Stimulated activated CD4-positive, alpha-beta T cell treated with anti-CD3 and anti-CD28 coated beads, Interleukin-2, amount 100 ng/mL, for 48 hours (primary cell): ENCODE data around the gene SMYD3.

ENCODE experiments used
- DNase-seq, 2 donors: peaks; one replicate each; pipeline ENCODE4 v3.0.0-alpha.2; 2020

SMYD3 gene

GRCh38 chr1:246267426-246267825, 239.7 kb downstream of the SMYD3 start:
- DNase-seq: no peak

- no peak for DNase-seq
Measured at GRCh38 chr1:246265481-246265880, 241.6 kb downstream of the SMYD3 start.

GRCh38 chr1:246262281-246262680, 244.8 kb downstream of the SMYD3 start:
- no peak for DNase-seq

GRCh38 chr1:246261639-246262038, 245.4 kb downstream of the SMYD3 start:
- DNase-seq: no peak

GRCh38 chr1:246258250-246258649, 248.8 kb downstream of the SMYD3 start:
- DNase-seq: no peak

- DNase-seq: no peak
Measured at GRCh38 chr1:246255773-246256172, 251.3 kb downstream of the SMYD3 start.

- DNase-seq: no peak
Measured at GRCh38 chr1:246254854-246255253, 252.2 kb downstream of the SMYD3 start.

- no peak for DNase-seq
Measured at GRCh38 chr1:246246430-246246829, 260.6 kb downstream of the SMYD3 start.

GRCh38 chr1:246245541-246245940, 261.5 kb downstream of the SMYD3 start:
- no peak for DNase-seq

GRCh38 chr1:246232126-246232525, 275.0 kb downstream of the SMYD3 start:
- no peak for DNase-seq

GRCh38 chr1:246226041-246226440, 281.0 kb downstream of the SMYD3 start:
- no peak for DNase-seq

GRCh38 chr1:246221485-246222255, 285.4 kb downstream of the SMYD3 start:
- DNase-seq: no peak

GRCh38 chr1:246220495-246221065, 286.5 kb downstream of the SMYD3 start:
- no peak for DNase-seq

- DNase-seq: no peak
Measured at GRCh38 chr1:246219508-246220030, 287.5 kb downstream of the SMYD3 start.

- DNase-seq: no peak
Measured at GRCh38 chr1:246218686-246219085, 288.4 kb downstream of the SMYD3 start.

GRCh38 chr1:246216906-246217305, 290.2 kb downstream of the SMYD3 start:
- no peak for DNase-seq

GRCh38 chr1:246215510-246215903, 291.6 kb downstream of the SMYD3 start:
- DNase-seq: no peak

GRCh38 chr1:246214708-246215509, 292.2 kb downstream of the SMYD3 start:
- no peak for DNase-seq

- DNase-seq: no peak
Measured at GRCh38 chr1:246213947-246214346, 293.1 kb downstream of the SMYD3 start.

- DNase-seq: no peak
Measured at GRCh38 chr1:246213502-246213901, 293.6 kb downstream of the SMYD3 start.

- DNase-seq: no peak
Measured at GRCh38 chr1:246213036-246213435, 294.0 kb downstream of the SMYD3 start.

- no peak for DNase-seq
Measured at GRCh38 chr1:246212013-246212412, 295.1 kb downstream of the SMYD3 start.

- no peak for DNase-seq
Measured at GRCh38 chr1:246210756-246211155, 296.3 kb downstream of the SMYD3 start.

GRCh38 chr1:246208105-246208504, 299.0 kb downstream of the SMYD3 start:
- no peak for DNase-seq
